Measurements from ENCODE around the gene ADCY5. TPM values are rescaled to one million over a fixed set of nuclear protein-coding genes. Genes with fewer than 3 reads are reported as not detected.

The ADCY5 gene
- total and polyA plus RNA-seq, 2 donors from 2014 or later = 7.1 to 33.6 TPM

- TF ChIP-seq, protein P1, sequence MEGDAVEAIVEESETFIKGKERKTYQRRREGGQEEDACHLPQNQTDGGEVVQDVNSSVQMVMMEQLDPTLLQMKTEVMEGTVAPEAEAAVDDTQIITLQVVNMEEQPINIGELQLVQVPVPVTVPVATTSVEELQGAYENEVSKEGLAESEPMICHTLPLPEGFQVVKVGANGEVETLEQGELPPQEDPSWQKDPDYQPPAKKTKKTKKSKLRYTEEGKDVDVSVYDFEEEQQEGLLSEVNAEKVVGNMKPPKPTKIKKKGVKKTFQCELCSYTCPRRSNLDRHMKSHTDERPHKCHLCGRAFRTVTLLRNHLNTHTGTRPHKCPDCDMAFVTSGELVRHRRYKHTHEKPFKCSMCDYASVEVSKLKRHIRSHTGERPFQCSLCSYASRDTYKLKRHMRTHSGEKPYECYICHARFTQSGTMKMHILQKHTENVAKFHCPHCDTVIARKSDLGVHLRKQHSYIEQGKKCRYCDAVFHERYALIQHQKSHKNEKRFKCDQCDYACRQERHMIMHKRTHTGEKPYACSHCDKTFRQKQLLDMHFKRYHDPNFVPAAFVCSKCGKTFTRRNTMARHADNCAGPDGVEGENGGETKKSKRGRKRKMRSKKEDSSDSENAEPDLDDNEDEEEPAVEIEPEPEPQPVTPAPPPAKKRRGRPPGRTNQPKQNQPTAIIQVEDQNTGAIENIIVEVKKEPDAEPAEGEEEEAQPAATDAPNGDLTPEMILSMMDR (IDR thresholded peaks at IDR 0.05; ENCODE audit: borderline replicate concordance, extremely low read depth, insufficient read depth) = no peak
- Histone ChIP-seq H3K4me1 (ENCODE audit: control insufficient read depth in 2 of 3, insufficient read depth in 2 of 3, low read depth in 1 of 3, low read length in 3 of 3) (peaks cover 3 to 26% (median 25%) of the 10 kb centered on the region in 3 donors), H3K27ac (ENCODE audit: low read depth in 2 of 2, low read length in 2 of 2) (no peak overlapping the region), H3K36me3 (ENCODE audit: control insufficient read depth in 2 of 3, insufficient read depth in 3 of 3, low read length in 3 of 3) (no peaks in the 10 kb centered on the region), H3K9ac (ENCODE audit: low read length in 3 of 3) (peak overlapping the region in 1 of 3 donors; percentile 9), H3K27me3 (ENCODE audit: control insufficient read depth, insufficient read depth, low read length) (no peaks in the 10 kb centered on the region), H3K4me3 (ENCODE audit: low read length in 3 of 3) (no peak overlapping the region), H3K9me3 (ENCODE audit: control insufficient read depth in 2 of 3, insufficient read depth in 1 of 3, low read length in 3 of 3) (no peaks in the 10 kb centered on the region)
- FAIRE-seq = no peak
- no peak for DNase-seq
- intact Hi-C loops (cut with DNase I) = no loop called here
These were observed 54.4 kb downstream of the ADCY5 start for GRCh38 chr3:123394391-123395020.

DNA sequence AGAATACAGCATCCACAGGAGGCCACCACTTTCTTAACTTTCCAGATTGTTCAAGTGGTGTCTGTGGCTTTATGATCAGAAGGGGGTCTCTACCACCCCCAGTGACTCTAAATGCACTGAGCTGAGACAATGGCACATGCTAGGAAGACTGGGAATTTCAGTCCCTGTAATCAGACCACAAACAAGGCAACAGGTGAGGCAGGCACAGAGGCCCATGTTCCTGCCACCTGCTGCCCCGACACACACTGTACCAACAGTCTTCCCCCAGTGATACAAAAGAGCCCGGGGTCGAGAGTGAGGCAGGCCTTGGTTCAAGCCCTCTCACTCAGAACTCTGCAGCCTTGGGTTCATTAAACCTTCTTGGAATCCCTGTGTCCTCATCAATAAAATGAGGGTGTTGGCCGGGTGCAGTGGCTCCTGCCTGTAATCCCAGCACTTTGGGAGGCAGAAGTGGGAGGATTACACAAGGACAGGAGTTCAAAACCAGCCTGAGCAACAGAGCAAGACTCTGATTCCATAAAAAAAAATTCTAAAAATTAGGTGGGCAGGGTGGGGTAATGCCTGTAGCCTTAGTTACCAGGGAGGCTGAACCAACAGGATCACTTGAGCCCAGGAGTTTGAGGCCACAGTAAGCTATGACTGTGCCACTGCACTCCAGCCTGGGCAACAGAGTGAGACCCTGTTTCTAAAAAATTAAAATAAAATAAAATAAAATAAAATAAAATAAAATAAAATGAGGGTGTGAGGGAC, 55.8 kb downstream of the ADCY5 start:
- Histone ChIP-seq H3K4me1 (ENCODE audit: control insufficient read depth in 2 of 3, insufficient read depth in 2 of 3, low read depth in 1 of 3, low read length in 3 of 3) (peaks cover 5 to 28% (median 23%) of the 10 kb centered on the region in 3 donors), H3K27ac (ENCODE audit: low read depth in 2 of 2, low read length in 2 of 2) (no peak overlapping the region), H3K4me3 (ENCODE audit: low read length in 3 of 3) (no peak overlapping the region), H3K27me3 (ENCODE audit: control insufficient read depth, insufficient read depth, low read length) (no peaks in the 10 kb centered on the region), H3K9ac (ENCODE audit: low read length in 3 of 3) (no peak overlapping the region), H3K36me3 (ENCODE audit: control insufficient read depth in 2 of 3, insufficient read depth in 3 of 3, low read length in 3 of 3) (no peaks in the 10 kb centered on the region), H3K9me3 (ENCODE audit: control insufficient read depth in 2 of 3, insufficient read depth in 1 of 3, low read length in 3 of 3) (no peaks in the 10 kb centered on the region)
- TF ChIP-seq, protein P1 (IDR thresholded peaks at IDR 0.05; ENCODE audit: borderline replicate concordance, extremely low read depth, insufficient read depth) = no peak
- DNase-seq (no peak), FAIRE-seq (no peak)
- intact Hi-C loops (cut with DNase I) = no loop called here

- H3K4me3 ChIP-seq (ENCODE audit: low read length in 3 of 3) = no peak overlapping the region
- peaks cover 5 to 29% (median 28%) of the 10 kb centered on the region in 3 donors for H3K4me1 ChIP-seq (ENCODE audit: control insufficient read depth in 2 of 3, insufficient read depth in 2 of 3, low read depth in 1 of 3, low read length in 3 of 3)
- no peak for FAIRE-seq
- H3K9ac ChIP-seq (ENCODE audit: low read length in 3 of 3) = no peak overlapping the region
- TF ChIP-seq, protein P1 (IDR thresholded peaks at IDR 0.05; ENCODE audit: borderline replicate concordance, extremely low read depth, insufficient read depth) = no peak
- intact Hi-C loops (cut with DNase I) = no loop called here
- DNase-seq = no peak
- no peaks in the 10 kb centered on the region for H3K9me3 ChIP-seq (ENCODE audit: control insufficient read depth in 2 of 3, insufficient read depth in 1 of 3, low read length in 3 of 3)
- no peaks in the 10 kb centered on the region for H3K36me3 ChIP-seq (ENCODE audit: control insufficient read depth in 2 of 3, insufficient read depth in 3 of 3, low read length in 3 of 3)
- H3K27me3 ChIP-seq (ENCODE audit: control insufficient read depth, insufficient read depth, low read length) = no peaks in the 10 kb centered on the region
- no peak overlapping the region for H3K27ac ChIP-seq (ENCODE audit: low read depth in 2 of 2, low read length in 2 of 2)
These were observed 56.5 kb downstream of the ADCY5 start for GRCh38 chr3:123392368-123392767.
